ENCODE results near the gene PM20D1. TPM values are rescaled to one million over a fixed set of nuclear protein-coding genes. Genes with fewer than 3 reads are reported as not detected.

PM20D1 gene
- total and polyA plus RNA-seq, 2 donors (not counting 1 experiment from before 2014, with no cell fraction given): 2.0 to 3.3 TPM

GRCh38 chr1:205783904-205784303 lies 66.0 kb downstream of the PM20D1 start:
- Mint-ChIP-seq H3K4me3 (no peak overlapping the region), H3K27ac (no peak overlapping the region), H3K9me3 (ENCODE audit: insufficient read depth) (no peaks in the 10 kb centered on the region), H3K27me3 (no peaks in the 10 kb centered on the region), H3K4me1 (peaks cover 3% of the 10 kb centered on the region)
- no peaks in the 10 kb centered on the region for H3K4me1 ChIP-seq (ENCODE audit: control insufficient read depth in 2 of 2, insufficient read depth in 2 of 2, low read length in 2 of 2)
- ATAC-seq (ENCODE audit: low read depth): no peak
- H3K9ac ChIP-seq (ENCODE audit: low read length): no peak overlapping the region
- no peaks in the 10 kb centered on the region for H3K9me3 ChIP-seq (ENCODE audit: control extremely low read depth in 1 of 3, control insufficient read depth in 2 of 3, insufficient read depth in 1 of 3, low read length in 2 of 3)
- H3K36me3 ChIP-seq (replicated peaks in 1 of 2; ENCODE audit: control extremely low read depth in 1 of 2, control insufficient read depth in 1 of 2, extremely low read depth in 1 of 2, insufficient read depth in 2 of 2, low read length in 1 of 2): no peaks in the 10 kb centered on the region
- no peak for DNase-seq
- H3K4me3 ChIP-seq (ENCODE audit: control extremely low read depth in 1 of 5, extremely low read depth in 1 of 5, insufficient read depth in 1 of 5, low read depth in 2 of 5, low read length in 4 of 5): no peak overlapping the region
- WGBS (ENCODE audit: insufficient coverage): 95% methylated on average over 4 of the region's 4 CpGs
- no peaks in the 10 kb centered on the region for H3K27me3 ChIP-seq (replicated peaks in 1 of 4; ENCODE audit: control extremely low read depth in 1 of 4, control insufficient read depth in 3 of 4, insufficient read depth in 4 of 4, low read length in 3 of 4)
- TF ChIP-seq EZH2 (IDR thresholded peaks at IDR 0.05; ENCODE audit: borderline replicate concordance, insufficient read depth, low read depth, low read length, poor library complexity, severe bottlenecking) (no peak), CTCF (IDR thresholded peaks at IDR 0.05) (no peak)
- no peaks in the 10 kb centered on the region for H4K20me1 ChIP-seq (ENCODE audit: control insufficient read depth, insufficient read depth, low read length, poor library complexity, severe bottlenecking)
- intact Hi-C loops (cut with micrococcal nuclease): no loop called here
- H3K79me2 ChIP-seq (ENCODE audit: control insufficient read depth, insufficient read depth, low read length): no peaks in the 10 kb centered on the region
- ChIA-PET POLR2A (interaction anchor here (0.6 kb wide), 1 partner anchor 11 kb away, joined by 4 read pairs; no protein-coding TSS in a partner anchor), CTCF (interaction anchor here (0.7 kb wide), 1 partner anchor 77 kb away, joined by 3 read pairs; no protein-coding TSS in a partner anchor)
- H3K4me2 ChIP-seq (replicated peaks; ENCODE audit: low read depth, low read length, poor library complexity, severe bottlenecking): no peak overlapping the region
- no peak overlapping the region for H2AFZ ChIP-seq (ENCODE audit: insufficient read depth, low read depth, low read length, poor library complexity, severe bottlenecking)
- H3K27ac ChIP-seq (ENCODE audit: low read length in 2 of 2): no peak overlapping the region

GRCh38 chr1:205783433-205783795 lies 66.5 kb downstream of the PM20D1 start:
- H2AFZ ChIP-seq (ENCODE audit: insufficient read depth, low read depth, low read length, poor library complexity, severe bottlenecking): no peak overlapping the region
- H3K27ac ChIP-seq (ENCODE audit: low read length in 2 of 2): no peak overlapping the region
- H3K27me3 ChIP-seq (replicated peaks in 1 of 4; ENCODE audit: control extremely low read depth in 1 of 4, control insufficient read depth in 3 of 4, insufficient read depth in 4 of 4, low read length in 3 of 4): no peaks in the 10 kb centered on the region
- no peak overlapping the region for H3K4me2 ChIP-seq (replicated peaks; ENCODE audit: low read depth, low read length, poor library complexity, severe bottlenecking)
- H3K4me1 Mint-ChIP-seq: peaks cover 4% of the 10 kb centered on the region
- no peak overlapping the region for H3K4me3 Mint-ChIP-seq
- H3K36me3 ChIP-seq (replicated peaks in 1 of 2; ENCODE audit: control extremely low read depth in 1 of 2, control insufficient read depth in 1 of 2, extremely low read depth in 1 of 2, insufficient read depth in 2 of 2, low read length in 1 of 2): no peaks in the 10 kb centered on the region
- ATAC-seq (ENCODE audit: low read depth) (no peak), DNase-seq (no peak)
- no peaks in the 10 kb centered on the region for H3K79me2 ChIP-seq (ENCODE audit: control insufficient read depth, insufficient read depth, low read length)
- TF ChIP-seq CTCF (IDR thresholded peaks at IDR 0.05): no peak
- no peak for TF ChIP-seq EZH2 (IDR thresholded peaks at IDR 0.05; ENCODE audit: borderline replicate concordance, insufficient read depth, low read depth, low read length, poor library complexity, severe bottlenecking)
- no peak overlapping the region for H3K9ac ChIP-seq (ENCODE audit: low read length)
- no peaks in the 10 kb centered on the region for H3K9me3 ChIP-seq (ENCODE audit: control extremely low read depth in 1 of 3, control insufficient read depth in 2 of 3, insufficient read depth in 1 of 3, low read length in 2 of 3)
- no peak overlapping the region for H3K4me3 ChIP-seq (ENCODE audit: control extremely low read depth in 1 of 5, extremely low read depth in 1 of 5, insufficient read depth in 1 of 5, low read depth in 2 of 5, low read length in 4 of 5)
- H3K4me1 ChIP-seq (ENCODE audit: control insufficient read depth in 2 of 2, insufficient read depth in 2 of 2, low read length in 2 of 2): peaks cover 0 to under 1% of the 10 kb centered on the region in 2 donors
- CTCF ChIA-PET: interaction anchor here (1.4 to 2.2 kb wide), 2 partner anchors 8 to 194 kb away, joined by 4 to 15 read pairs; no protein-coding TSS in a partner anchor
- H3K27ac Mint-ChIP-seq: no peak overlapping the region
- H4K20me1 ChIP-seq (ENCODE audit: control insufficient read depth, insufficient read depth, low read length, poor library complexity, severe bottlenecking): no peaks in the 10 kb centered on the region
- POLR2A ChIA-PET: no interaction called here
- H3K9me3 Mint-ChIP-seq (ENCODE audit: insufficient read depth): no peaks in the 10 kb centered on the region
- intact Hi-C loops (cut with micrococcal nuclease): no loop called here
- H3K27me3 Mint-ChIP-seq: no peaks in the 10 kb centered on the region
